Esophagus muscularis mucosa (tissue), 3 donors: ENCODE measurements around the gene CGB7.
A peak's percentile ranks its signal among the peaks of the same experiment; 100 is the strongest.

Source experiments
- CTCF ChIP-seq, 3 experiments: fragments of 200-600 bp in 2 of 3; fragments of 450-650 bp in 1 of 3; sonication (generic) in 2 of 3; IDR thresholded peaks; one replicate each; pipeline ENCODE4 v1.5.1; 2017 to 2019; ENCODE audit warnings: antibody characterized with exemption in 3 of 3, mild to moderate bottlenecking in 2 of 3, moderate library complexity in 1 of 3
- EP300 ChIP-seq: sonication (generic); formaldehyde crosslinking; IDR thresholded peaks from one replicate; pipeline ENCODE4 v1.6.1; 2017; ENCODE audit warnings: antibody characterized with exemption

- no peak for TF ChIP-seq EP300
- peak; percentile 36 to 41 (median 39) for TF ChIP-seq CTCF (IDR thresholded peaks at IDR 0.05)
Observed at GRCh38 chr19:49056101-49056901, 1.2 kb downstream of the CGB7 start.
